Ishikawa (cell line): Measurements from ENCODE around the gene EMP2.
A peak's percentile ranks its signal among the peaks of the same experiment; 100 is the strongest.

ENCODE experiments used
- CEBPB ChIP-seq: IDR thresholded peaks from 2 replicates; pipeline ENCODE4 v1.6.1; 2012
- CREB1 ChIP-seq: IDR thresholded peaks from 2 replicates; pipeline ENCODE4 v1.6.1; 2012; ENCODE audit warnings: low read depth
- EGR1 ChIP-seq: IDR thresholded peaks from 2 replicates; pipeline ENCODE4 v1.6.1; 2012
- EP300 ChIP-seq: IDR thresholded peaks from 2 replicates; pipeline ENCODE4 v1.6.1; 2012; ENCODE audit warnings: borderline replicate concordance
- FOXM1 ChIP-seq: IDR thresholded peaks from 2 replicates; pipeline ENCODE4 v1.6.1; 2012; ENCODE audit warnings: low read depth, borderline replicate concordance
- NFIC ChIP-seq: IDR thresholded peaks from 2 replicates; pipeline ENCODE4 v1.6.1; 2012
- RAD21 ChIP-seq: IDR thresholded peaks from 2 replicates; pipeline ENCODE4 v1.6.1; 2012; ENCODE audit warnings: low read depth
- TAF1 ChIP-seq: IDR thresholded peaks from 2 replicates; pipeline ENCODE4 v1.6.1; 2012; ENCODE audit warnings: low read depth, mild to moderate bottlenecking
- TCF12 ChIP-seq: IDR thresholded peaks from 2 replicates; pipeline ENCODE4 v1.6.1; 2012; ENCODE audit warnings: low read depth
- TEAD4 ChIP-seq: IDR thresholded peaks from 2 replicates; pipeline ENCODE4 v1.6.1; 2012
- YY1 ChIP-seq: IDR thresholded peaks from 2 replicates; pipeline ENCODE4 v1.6.1; 2012; ENCODE audit warnings: low read depth
- ZBTB7A ChIP-seq: IDR thresholded peaks from 2 replicates; pipeline ENCODE4 v1.6.1; 2012; ENCODE audit warnings: low read depth
- TF ChIP-seq, protein P1 (sequence below): IDR thresholded peaks from 2 replicates; pipeline ENCODE4 v1.6.1; 2012
- TF ChIP-seq, protein P2 (sequence below): IDR thresholded peaks from 2 replicates; pipeline ENCODE4 v1.6.1; 2012
- TF ChIP-seq, protein P3 (sequence below): IDR thresholded peaks from 2 replicates; pipeline ENCODE4 v1.6.1; 2012; ENCODE audit warnings: low read depth, mild to moderate bottlenecking

EMP2 gene

DNA sequence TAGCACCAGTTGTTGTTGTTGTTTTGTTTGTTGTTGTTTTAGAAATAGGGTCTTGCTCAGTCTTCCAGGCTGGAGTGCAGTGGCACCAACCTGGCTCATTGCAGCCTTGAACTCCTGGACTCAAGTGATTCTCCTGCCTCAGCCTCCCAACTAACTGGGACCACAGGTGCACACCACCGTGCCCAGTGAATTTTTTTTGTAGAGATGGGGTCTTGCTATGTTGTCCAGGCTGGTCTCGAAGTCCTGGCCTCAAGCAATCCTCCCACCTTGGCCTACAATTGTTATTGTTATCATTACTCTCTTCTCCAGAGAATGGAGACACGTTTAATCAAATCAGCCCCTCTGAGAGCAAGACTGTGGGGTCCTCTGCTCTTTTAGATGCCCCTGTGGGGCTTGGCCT is 42.7 kb upstream of the EMP2 start:
- no peak for TF ChIP-seq NFIC
- TF ChIP-seq TCF12: no peak
- TF ChIP-seq, protein P1, sequence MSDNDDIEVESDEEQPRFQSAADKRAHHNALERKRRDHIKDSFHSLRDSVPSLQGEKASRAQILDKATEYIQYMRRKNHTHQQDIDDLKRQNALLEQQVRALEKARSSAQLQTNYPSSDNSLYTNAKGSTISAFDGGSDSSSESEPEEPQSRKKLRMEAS: no peak
- TF ChIP-seq EGR1: no peak
- no peak for TF ChIP-seq CREB1
- TF ChIP-seq RAD21: no peak
- no peak for TF ChIP-seq FOXM1
- no peak for TF ChIP-seq TEAD4
- TF ChIP-seq ZBTB7A: no peak
- TF ChIP-seq, protein P2, sequence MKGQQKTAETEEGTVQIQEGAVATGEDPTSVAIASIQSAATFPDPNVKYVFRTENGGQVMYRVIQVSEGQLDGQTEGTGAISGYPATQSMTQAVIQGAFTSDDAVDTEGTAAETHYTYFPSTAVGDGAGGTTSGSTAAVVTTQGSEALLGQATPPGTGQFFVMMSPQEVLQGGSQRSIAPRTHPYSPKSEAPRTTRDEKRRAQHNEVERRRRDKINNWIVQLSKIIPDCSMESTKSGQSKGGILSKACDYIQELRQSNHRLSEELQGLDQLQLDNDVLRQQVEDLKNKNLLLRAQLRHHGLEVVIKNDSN: no peak
- no peak for TF ChIP-seq CEBPB
- no peak for TF ChIP-seq YY1
- no peak for TF ChIP-seq TAF1

DNA sequence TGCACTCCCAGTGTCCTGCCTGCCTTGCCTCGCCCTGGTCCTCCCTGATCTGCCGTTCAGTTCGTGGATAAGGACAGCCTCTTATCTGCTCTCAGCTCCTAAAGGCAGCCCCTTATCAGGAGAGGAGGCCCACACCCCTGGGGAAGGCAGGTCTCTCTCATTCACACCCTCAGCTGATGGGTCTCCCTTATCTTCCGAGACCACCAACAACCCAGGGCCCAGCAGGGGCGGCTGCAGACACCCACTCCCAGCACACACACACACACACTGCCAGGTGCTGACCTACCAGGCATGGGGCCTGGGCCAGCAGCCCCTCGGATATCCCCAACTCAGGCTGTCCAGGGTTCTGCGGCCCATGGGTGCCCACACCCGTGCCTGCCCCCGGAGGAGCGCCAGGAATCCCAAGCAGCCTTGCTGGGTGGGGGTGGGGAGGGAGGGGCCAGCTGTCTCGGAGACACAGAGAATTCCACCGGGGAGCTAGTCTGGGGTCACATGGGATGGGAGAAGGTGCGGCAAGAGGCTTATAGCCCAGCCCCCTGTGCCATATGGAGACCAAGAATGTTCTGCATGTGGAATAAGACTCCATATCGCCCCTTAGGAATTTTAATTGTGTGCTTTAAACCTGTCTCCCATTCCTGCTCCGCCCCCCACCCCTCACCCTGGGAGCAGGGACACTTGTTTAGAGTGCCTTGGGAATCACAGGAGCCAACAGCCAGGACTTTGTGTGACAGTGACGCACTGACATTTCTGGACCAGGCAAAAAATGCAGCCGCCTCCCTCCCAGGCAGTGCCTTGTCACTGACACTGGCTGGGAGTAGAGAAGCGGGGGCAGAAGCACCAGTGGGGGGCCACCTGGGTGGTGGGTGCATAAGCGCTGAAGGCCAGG is 41.9 kb upstream of the EMP2 start:
- TF ChIP-seq CREB1 (no peak), EGR1 (no peak), TEAD4 (peak; percentile 24; the same call in 1 of the 2 replicates), TCF12 (no peak), CEBPB (no peak), RAD21 (no peak), YY1 (no peak), FOXM1 (no peak), ZBTB7A (peak; percentile 34; the same call in 1 of the 2 replicates), EP300 (0 out of 2 replicates have a peak, but pooled peaks have one; percentile 14), NFIC (no peak), TAF1 (no peak)
- TF ChIP-seq, protein P1: no peak
- TF ChIP-seq, protein P3, sequence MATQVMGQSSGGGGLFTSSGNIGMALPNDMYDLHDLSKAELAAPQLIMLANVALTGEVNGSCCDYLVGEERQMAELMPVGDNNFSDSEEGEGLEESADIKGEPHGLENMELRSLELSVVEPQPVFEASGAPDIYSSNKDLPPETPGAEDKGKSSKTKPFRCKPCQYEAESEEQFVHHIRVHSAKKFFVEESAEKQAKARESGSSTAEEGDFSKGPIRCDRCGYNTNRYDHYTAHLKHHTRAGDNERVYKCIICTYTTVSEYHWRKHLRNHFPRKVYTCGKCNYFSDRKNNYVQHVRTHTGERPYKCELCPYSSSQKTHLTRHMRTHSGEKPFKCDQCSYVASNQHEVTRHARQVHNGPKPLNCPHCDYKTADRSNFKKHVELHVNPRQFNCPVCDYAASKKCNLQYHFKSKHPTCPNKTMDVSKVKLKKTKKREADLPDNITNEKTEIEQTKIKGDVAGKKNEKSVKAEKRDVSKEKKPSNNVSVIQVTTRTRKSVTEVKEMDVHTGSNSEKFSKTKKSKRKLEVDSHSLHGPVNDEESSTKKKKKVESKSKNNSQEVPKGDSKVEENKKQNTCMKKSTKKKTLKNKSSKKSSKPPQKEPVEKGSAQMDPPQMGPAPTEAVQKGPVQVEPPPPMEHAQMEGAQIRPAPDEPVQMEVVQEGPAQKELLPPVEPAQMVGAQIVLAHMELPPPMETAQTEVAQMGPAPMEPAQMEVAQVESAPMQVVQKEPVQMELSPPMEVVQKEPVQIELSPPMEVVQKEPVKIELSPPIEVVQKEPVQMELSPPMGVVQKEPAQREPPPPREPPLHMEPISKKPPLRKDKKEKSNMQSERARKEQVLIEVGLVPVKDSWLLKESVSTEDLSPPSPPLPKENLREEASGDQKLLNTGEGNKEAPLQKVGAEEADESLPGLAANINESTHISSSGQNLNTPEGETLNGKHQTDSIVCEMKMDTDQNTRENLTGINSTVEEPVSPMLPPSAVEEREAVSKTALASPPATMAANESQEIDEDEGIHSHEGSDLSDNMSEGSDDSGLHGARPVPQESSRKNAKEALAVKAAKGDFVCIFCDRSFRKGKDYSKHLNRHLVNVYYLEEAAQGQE: no peak
- TF ChIP-seq, protein P2: no peak

DNA sequence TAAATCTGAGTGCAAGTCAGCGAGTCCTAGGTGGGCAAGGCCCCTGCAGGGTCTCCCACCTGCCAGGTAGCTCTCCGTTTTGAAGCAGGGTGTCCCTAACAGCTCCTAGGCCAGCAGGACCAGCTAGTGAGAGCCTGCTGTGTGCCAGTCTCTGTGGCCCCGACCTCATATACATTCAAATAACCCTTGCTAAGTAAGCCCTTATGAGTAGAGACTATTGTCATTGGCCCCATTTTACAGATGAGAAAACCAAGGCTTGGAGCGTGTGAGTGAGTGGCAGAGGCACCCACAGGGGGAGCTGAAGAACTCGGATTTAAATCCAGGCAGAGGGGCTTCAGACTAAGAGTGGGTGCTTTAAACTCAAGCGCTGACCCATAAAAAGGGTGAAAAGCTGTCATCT is 39.7 kb upstream of the EMP2 start:
- TF ChIP-seq NFIC (no peak), EGR1 (no peak), FOXM1 (no peak), EP300 (no peak), YY1 (no peak), TAF1 (no peak), CEBPB (no peak), TCF12 (no peak), CREB1 (no peak), ZBTB7A (no peak), RAD21 (no peak), TEAD4 (no peak)
- TF ChIP-seq, protein P2: no peak
- TF ChIP-seq, protein P1: no peak
- TF ChIP-seq, protein P3: no peak

DNA sequence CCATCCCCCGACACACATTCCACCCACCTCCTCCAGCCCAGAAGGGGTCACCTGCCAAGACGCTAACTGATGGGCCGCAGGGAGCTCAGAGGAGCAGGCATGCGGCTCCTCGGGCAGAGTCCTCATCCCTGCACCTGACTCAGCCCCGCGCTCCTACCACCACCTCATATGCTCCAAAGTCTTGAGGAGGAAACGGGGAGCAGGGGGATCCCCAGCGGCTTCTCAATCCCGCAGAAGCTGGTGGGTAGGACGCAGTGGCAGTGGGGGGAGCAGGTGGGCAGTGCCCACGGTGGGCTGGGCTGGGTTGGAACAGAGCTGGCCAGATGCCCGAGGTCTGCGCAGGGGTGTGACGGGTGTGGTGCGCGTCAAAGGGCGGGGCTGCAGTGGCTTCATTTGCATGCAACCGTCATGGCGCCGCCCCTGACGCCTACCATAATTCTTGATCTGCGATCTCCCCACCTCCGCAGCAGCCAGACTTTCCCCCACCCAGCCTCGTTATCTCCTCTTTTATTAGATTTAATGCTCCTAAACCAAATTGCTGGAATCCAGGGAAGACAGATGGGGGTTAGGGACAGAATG is 39.0 kb upstream of the EMP2 start:
- TF ChIP-seq, protein P2: no peak
- TF ChIP-seq FOXM1 (no peak), CEBPB (no peak), TAF1 (no peak), NFIC (peak; percentile 48), CREB1 (no peak), ZBTB7A (peak; percentile 67; the same call in 1 of the 2 replicates), YY1 (0 out of 2 replicates have a peak, but pooled peaks have one; percentile 59)
